ENCODE measurements around the gene SRP14.
"Not testable (repeated sequence)": the region's sequence is repeated elsewhere in the genome, so short reads cannot be mapped to it uniquely, and the experiment has no call there.

Gene SRP14, protein sequence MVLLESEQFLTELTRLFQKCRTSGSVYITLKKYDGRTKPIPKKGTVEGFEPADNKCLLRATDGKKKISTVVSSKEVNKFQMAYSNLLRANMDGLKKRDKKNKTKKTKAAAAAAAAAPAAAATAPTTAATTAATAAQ

GRCh38 chr15:40038638-40039543 is at the start of gene SRP14:
Gene SRP14 (minus strand): TSS chr15:40039181. CDS start chr15:40039116, 65 bp downstream.
- peak; percentile 94 for DNase-seq
- peak; percentile 98 for ATAC-seq

DNA sequence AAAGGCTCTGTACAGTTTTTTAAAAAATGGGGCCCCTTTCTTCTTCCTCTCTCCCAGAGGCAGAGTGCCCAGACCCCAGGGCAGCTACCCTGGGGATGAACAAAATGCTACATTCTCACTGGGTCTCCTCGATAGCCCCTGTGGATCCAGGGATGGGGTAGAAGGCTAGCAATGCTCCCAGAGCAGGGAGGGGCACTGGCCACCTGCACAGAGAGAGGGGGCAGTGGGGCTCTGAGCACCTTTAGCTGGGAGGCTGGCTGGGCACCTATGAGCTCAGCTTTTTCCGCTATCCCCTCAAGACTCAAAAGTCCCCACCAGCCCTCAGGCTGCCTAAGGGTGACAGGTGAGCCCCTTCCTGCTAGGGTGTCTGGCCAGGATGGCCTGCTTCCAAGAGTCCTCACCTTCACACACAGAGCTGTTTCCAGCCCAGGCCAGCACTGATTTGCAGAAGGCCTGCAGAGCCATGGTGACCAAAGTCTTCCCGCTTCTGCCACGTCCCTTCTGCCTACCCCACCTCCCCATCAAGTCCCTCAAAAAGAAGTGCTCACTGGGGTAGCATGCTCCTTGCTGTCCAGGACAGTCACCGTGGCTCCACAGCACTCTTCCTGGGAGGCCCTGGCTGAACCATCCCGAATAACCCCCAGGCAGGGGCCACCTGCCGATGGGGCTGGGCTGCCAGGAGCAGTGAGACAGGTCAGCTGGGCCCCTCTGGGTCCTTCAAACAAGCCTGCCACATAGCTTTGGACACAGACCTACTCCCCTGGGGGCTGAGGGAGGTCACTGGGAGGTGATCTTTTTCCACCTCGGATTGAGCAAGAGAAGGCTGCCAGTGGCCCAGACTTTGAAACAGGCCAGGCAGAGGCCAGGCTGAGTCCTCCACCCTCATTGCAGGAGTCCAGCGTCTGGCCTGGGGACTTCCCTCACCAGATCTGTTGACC is 49.3 kb upstream of the SRP14 start:
- ATAC-seq (no peak), DNase-seq (no peak)

DNA sequence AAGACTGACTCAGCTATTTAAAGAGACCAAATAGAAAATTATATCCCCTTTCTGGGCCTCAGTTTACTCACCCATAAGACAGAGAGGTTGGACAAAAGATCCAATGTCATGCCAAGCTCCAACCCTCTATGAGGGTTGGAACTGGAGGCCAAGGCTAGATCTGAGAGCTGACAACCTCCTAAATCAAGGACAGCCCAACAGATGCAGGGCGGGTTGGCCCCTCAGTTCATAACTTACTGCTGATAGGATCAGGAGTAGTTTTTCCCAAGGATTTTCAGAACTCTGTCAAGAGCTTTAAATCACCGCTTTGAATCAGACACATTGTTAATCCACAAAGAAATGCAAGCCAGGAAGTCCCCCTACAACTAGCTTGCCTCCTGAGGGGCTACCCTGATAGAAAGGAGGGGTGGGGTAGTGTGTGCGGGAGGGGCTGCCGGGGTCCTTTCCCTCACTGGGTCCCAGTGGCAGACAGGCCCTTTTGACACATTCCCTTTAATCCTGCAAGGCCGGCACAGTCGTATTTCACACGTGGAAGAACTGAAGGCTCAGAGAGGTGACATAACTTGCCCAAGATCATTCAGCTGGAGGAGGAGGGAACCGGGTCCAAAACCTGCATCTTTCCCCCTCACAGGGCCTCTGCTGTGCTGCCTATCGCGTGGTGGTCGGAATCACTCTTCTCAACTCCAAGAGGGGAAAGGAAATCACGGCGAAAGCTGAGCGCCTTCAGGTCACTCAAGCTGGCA is 48.3 kb upstream of the SRP14 start:
- ATAC-seq (no peak), DNase-seq (no peak)

- DNase-seq: no peak
- peak; percentile 20 for ATAC-seq
Measured at GRCh38 chr15:40085266-40085665, 46.3 kb upstream of the SRP14 start.

DNA sequence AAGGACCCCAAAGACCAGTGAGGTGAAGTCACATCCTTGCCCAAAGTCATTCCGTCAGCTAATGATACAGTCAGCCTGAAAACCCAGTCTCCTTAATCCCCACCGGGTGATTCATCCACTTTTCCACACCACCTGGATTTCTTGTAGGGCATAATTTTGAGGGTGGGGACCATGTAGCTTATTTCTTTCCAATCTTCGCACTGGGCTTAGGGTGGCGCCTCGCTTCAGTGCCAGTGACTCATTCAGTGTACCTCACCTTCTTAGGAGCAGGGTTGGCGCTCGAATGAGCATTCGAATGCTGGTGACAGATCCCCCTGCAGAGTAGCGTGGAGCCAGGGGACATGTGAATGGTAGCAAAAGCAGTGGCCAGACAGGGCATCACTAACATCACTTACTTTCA is 45.7 kb upstream of the SRP14 start:
- ATAC-seq (no peak), DNase-seq (no peak)

DNA sequence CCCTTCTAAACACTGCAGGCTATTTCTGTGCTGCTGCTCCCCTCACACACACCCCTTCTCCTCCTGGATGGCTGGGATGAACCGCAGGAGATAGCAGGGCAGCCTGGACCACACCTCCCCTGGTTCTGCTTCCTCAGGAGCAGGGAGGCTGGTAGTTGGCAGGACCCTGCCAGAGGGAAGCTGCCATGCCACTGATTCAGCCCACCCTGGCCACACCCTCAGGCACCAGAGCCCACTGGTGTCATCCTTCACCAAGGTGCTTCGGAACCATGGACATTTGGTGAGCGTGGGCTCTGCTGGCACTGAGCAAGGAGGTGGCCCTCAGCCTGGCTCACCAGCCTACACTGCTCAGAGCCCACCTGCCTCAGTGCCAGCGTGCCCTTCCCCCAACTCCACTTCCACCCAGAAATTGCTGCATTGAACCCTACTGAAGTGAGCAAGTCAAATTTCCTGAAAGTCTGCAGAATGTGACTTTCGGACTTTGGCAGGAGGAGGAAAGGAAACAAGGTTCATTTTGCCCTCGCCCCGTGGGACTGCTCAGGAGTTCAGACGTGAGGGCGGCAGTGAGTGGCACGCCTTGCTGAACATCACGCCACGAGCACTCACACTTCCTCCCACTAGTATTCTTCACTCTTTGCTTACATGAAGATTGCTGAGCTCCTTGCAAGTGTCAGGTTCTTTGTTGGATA is 43.4 kb upstream of the SRP14 start:
- DNase-seq (no peak), ATAC-seq (no peak)

DNA sequence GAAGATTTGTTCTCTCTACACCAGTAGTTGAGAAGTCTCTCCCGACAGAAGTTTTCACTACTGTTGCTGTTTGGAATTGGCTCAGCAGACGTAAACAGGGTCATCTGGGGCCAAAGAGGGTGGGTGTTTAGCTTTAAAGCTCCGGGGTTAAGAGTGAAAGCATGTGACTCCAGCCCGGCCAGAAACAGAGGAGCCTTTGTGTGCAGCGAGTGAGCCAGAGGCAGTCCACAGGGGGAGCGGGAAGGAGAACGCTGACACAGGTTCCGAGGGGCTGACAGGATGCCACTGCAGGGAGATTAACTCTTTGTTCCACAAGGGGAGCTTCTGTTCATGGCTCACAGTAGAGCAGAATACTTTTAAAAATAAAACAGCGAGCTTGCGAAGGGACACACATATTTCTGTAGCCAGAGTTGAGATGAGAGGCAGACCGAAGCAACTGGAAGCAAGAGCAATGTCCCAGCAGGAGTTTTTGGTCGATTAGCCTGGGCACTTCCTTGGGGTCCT is 42.8 kb upstream of the SRP14 start:
- no peak for DNase-seq

GRCh38 chr15:40080847-40081246 is 41.9 kb upstream of the SRP14 start:
- ATAC-seq (no peak), DNase-seq (no peak)

More for the DNA sequence above, 42.8 kb upstream of the SRP14 start:
- peak; percentile 50 for ATAC-seq

DNA sequence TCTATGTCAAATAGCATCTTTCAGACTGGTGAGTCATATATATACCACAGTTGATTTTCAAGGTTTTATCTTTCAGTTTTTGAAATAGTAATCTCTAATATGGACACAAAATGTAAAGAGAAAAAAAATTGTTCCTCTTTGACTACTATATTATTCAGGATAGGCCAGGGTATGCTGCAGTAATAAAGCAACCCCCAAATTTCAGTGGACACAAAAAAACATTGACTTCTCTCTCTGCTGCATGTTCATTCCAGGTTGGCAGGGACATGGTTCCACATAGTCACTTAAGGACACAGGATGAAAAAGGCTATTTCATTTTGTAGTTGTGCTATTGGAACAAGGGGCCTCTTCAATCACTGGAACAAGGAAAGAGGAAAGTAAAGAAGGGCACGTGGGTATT is 41.1 kb upstream of the SRP14 start:
- no peak for DNase-seq
- no peak for ATAC-seq

DNA sequence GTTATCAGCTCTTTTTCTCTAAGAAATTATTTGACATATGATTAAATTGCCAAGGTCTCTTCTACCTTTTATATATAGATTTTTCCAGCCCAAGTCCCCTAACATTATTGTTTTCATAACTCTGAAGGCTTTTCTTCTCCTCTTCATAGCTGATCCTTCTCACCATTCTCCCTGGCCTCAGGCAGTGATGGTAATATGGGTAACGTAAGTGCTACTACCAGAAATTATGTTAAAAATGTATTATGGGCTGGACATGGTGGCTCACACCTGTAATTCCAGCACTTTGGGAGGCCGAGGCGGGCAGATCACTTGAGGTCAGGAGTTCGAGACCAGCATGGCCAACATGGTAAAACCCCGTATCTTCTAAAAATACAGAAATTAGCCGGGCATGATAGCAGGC is 40.5 kb upstream of the SRP14 start:
- DNase-seq: no peak

GRCh38 chr15:40075298-40076044 is 36.5 kb upstream of the SRP14 start:
- DNase-seq: no peak
- no peak for ATAC-seq

More for the DNA sequence above, 40.5 kb upstream of the SRP14 start:
- ATAC-seq: no peak

GRCh38 chr15:40074656-40075055 is 35.7 kb upstream of the SRP14 start:
- not testable (repeated sequence) for DNase-seq, ATAC-seq

- peak; percentile 38 for ATAC-seq
- peak; percentile 40 for DNase-seq
Measured at GRCh38 chr15:40073716-40074490, 34.9 kb upstream of the SRP14 start.

DNA sequence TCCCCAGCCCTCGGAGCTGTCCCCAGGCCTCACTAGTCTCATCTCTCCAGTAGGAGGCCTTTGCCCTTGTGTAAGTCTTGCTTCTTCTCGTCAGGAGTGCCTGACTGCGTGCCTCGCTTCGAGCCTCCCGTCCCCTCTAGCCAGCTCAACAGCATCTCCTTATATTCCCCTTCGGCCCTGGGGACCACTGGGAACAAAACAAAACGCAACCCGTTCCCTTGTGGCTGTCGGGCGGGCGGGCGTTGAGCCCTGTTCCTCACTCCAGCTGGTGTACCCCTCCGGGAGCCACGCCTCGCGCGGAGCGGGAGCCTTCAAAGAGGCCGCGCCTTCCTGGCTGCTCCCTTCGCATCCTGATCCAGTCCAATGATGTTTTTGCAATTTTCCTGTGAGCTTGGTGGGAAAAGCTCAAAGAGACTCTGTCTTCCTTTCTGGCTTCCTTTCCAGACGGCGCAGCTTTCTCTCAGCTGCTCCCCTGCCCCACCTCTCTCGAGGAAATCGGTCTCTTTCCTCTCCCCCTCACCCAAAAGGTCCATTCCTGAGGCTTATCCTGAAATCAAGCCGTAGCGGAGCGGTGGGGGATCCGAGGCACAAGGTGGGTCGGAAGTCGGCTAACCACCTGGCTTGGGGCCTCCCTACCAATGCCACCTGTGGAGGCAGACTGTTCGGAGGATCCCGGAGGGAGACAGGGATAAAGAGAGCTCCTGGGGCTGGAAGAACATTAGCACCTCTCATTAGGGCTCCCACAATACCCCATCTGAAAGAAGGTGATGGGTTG is 33.4 kb upstream of the SRP14 start:
- DNase-seq: no peak
- ATAC-seq: no peak

- ATAC-seq: no peak
- DNase-seq: no peak
Measured at GRCh38 chr15:40070608-40071218, 31.7 kb upstream of the SRP14 start.

DNA sequence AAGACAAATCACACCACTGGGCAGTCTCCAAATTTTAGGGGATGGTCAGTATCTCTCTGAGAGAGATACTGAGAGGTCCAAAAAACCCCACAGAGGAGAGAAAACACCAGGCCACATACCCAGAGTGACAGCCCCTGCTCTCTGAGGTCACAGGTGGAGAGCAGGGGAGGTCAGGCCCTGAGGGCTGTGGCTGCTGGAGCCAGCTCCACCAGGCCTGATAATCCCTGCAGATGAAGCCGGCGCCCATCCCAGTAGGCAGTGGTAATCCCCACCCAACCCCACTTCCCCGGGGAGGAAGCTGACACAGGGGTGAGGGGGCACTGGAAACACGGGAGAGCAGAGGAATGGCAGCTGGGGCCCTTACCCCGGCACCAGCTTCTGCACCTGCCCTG is 31.2 kb upstream of the SRP14 start:
- ATAC-seq: no peak
- no peak for DNase-seq

DNA sequence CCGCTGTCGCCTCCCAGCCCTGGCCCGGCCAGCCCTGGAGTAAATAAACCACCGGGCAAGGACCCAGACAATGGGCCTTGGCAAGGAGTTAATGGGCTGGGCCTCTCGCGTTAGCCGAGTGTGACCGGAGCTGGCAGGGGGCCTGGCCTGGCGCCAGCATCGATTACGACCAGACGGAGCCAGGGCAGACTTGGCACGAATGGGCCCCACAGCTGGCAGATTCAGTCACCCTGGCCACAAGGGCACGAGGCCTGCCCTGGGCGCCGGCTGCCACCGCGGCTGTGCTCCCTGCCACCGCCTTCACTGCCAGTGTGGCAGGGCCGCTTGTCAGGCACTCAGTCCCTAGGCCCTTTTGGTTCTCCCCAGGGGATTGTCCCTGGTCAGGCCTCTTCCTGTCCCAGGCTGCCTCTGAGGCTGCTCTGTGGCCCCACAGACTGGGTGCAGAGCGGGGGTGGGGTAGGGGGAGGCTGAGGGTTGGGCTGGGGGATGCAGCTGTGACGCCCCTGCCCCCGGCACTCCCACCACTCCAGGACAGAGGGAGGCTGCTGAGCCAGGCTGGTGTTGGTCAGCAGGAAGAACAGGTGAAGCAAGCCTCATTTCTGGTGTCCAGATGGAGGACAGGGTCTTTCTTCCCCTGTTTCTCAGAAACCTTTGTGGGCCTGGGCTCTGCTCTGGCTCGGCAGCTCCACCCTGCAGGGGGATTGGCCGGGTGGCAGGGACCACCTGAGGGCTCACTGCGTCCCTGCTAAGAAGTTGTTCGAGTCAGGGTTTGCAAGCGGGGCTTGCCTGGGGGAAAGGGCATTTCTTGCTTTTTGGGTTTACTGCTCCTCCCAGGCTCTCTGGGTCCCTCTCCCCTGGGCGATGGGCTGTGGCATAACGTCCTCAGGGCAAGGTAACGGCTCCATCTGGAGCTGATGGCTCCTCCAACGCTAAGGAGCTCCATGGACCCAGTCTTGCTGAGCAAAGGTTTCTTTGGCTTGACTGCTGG is 30.5 kb upstream of the SRP14 start:
- DNase-seq (no peak), ATAC-seq (peak; percentile 33)
